ENCODE results near the gene SPAST. TPM values are rescaled to one million over a fixed set of nuclear protein-coding genes. Genes with fewer than 3 reads are reported as not detected.
"Not testable (repeated sequence)": the region's sequence is repeated elsewhere in the genome, so short reads cannot be mapped to it uniquely, and the experiment has no call there.

Gene SPAST, protein sequence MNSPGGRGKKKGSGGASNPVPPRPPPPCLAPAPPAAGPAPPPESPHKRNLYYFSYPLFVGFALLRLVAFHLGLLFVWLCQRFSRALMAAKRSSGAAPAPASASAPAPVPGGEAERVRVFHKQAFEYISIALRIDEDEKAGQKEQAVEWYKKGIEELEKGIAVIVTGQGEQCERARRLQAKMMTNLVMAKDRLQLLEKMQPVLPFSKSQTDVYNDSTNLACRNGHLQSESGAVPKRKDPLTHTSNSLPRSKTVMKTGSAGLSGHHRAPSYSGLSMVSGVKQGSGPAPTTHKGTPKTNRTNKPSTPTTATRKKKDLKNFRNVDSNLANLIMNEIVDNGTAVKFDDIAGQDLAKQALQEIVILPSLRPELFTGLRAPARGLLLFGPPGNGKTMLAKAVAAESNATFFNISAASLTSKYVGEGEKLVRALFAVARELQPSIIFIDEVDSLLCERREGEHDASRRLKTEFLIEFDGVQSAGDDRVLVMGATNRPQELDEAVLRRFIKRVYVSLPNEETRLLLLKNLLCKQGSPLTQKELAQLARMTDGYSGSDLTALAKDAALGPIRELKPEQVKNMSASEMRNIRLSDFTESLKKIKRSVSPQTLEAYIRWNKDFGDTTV
- total RNA-seq: 15.1 TPM
- long read RNA-seq, full-length matches to known transcripts: 8 of 11 reads
- long read RNA-seq, partial matches to known transcripts: 2 of 11 reads
- long read RNA-seq, other reads (novel, unspliced or antisense): 1 of 11 reads

GRCh38 chr2:32063310-32064020 lies at the start of gene SPAST:
Gene SPAST (plus strand): TSS chr2:32063556. CDS start chr2:32063832, 276 bp downstream.
- peak; percentile 53 for TF ChIP-seq CTCF (IDR thresholded peaks at IDR 0.05)
- DNase-seq: peak; percentile 99
- peaks cover 17% of the 10 kb centered on the region for H3K4me1 ChIP-seq
- H3K4me3 ChIP-seq: peak within 1 kb of the TSS; percentile 90
- H3K9me3 ChIP-seq: no peaks in the 10 kb centered on the region
- peak; percentile 98 for ATAC-seq
- peak within 1 kb of the TSS; percentile 85 for H3K27ac ChIP-seq
- intact Hi-C loops (cut with DNase I): no loop called here
- H3K36me3 ChIP-seq: no peaks in the 10 kb centered on the region
- no peaks in the 10 kb centered on the region for H3K27me3 ChIP-seq

DNA sequence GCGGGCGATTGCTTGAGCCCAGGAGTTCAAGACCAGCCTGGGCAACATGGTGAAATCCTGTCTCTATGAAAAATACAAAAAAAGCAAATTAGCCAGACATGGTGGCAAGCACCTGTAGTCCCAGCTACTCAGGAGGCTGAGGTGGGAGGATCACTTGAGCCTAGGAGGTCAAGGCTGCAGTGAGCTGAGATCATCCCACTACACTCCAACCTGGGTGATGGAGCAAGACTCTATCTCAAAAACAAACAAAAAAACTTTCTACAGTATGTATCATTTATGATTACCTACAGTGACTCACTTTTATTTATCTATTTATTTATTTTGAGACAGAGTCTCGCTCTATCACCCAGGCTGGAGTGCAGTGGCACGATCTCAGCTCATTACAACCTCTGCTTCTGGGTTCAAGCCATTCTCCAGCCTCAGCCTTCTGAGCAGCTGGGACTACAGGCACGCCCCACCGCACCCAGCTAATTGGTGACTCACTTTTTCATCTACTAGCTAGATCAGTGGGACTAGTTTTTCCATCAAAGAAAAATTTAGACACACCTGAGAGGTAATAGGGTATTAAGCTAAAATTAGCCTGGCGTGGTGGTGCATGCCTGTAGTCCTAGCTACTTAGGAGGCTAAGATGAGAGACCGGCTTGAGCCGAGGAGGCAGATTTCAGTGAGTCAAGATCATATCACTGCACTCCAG lies 44.4 kb upstream of the SPAST start:
- intact Hi-C loops (cut with DNase I): not testable (repeated sequence)

DNA sequence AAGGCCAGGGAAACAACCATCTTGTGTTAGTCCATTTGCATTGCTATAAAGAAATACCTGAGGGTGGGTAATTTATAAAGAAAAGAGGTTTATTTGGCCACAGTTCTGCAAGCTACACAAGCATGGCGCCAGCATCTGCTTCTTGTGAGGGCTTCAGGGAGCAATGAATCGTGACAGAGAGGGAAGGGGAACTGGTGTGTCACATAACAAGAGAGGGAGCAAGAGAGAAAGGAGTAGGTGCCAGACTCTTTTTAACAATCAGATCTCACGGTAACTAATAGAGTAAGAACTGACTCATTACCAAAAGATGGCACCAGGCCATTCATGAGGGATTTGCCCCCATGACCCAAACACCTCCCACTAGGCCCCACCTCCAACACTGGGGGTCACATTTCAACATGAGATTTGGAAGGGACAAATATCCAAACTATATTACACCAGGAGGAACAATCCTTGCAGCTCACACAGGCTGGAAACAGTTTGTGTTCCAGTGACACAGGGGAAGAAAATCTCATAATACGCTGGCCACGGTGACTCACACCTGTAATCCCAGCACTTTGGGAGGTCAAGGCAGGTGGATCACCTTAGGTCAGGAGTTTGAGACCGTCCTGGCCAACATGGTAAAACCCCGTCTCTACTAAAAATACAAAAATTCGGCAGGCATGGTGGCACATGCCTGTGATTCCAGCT lies 29.0 kb upstream of the SPAST start:
- H3K4me3 ChIP-seq; H3K27ac ChIP-seq; DNase-seq; intact Hi-C loops (cut with DNase I); H3K9me3 ChIP-seq; H3K4me1 ChIP-seq; ATAC-seq; H3K27me3 ChIP-seq: not testable (repeated sequence)
- peaks cover 28% of the 10 kb centered on the region for H3K36me3 ChIP-seq

More for the DNA sequence above, 44.4 kb upstream of the SPAST start:
- H3K9me3 ChIP-seq, H3K27ac ChIP-seq, H3K4me3 ChIP-seq, H3K4me1 ChIP-seq, ATAC-seq, DNase-seq, H3K27me3 ChIP-seq: not testable (repeated sequence)
- peaks cover 44% of the 10 kb centered on the region for H3K36me3 ChIP-seq

DNA sequence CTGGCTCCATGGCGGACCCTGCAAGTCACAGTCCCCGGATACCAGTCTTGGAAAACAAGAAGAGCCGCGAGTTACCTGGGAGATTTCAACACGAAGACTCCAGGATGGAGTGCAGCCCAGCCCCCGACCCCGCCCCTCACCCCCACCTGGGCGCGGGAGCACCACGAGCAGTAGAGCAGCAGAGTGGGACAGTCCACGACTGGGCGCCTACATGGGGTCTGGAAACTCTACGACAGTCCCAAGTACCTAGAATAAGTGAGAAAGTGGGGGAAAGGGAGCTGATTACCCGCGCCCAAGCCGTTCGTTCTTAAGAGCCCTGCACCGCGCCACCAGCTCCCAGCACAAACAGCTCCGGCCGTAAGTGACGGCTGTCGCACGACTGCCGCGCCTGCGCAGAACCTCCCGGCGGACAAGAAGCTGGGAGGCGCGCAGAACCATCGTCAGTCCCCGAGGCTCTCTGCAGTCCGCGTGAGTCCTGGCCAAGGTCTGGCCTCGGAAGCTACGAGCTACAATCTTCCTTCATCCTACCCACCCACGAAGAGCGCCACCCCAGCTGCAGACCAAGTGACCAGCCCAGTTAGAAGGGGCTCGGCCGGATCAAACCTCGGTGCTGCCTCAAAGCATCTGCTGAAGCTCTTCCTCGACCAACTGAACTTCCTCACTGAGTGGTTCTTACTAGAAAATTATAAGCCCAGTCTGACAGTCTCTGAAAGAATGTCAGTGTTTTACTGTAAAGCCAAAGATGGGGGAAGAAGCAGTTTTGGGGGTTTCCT lies 23.7 kb upstream of the SPAST start, which contains the start of gene DPY30:
TSS of gene DPY30 (minus strand) at position 359 of the 773 bp plus-strand sequence. CDS start at position 10, 349 bp downstream.
- Histone ChIP-seq H3K36me3 (peaks cover 3% of the 10 kb centered on the region), H3K4me1 (peaks cover 8% of the 10 kb centered on the region), H3K27ac (peak within 1 kb of the TSS; percentile 82), H3K27me3 (no peaks in the 10 kb centered on the region), H3K4me3 (peak within 1 kb of the TSS; percentile 97), H3K9me3 (no peaks in the 10 kb centered on the region)
- TF ChIP-seq CTCF (IDR thresholded peaks at IDR 0.05): no peak
- DNase-seq (peak; percentile 97), ATAC-seq (peak; percentile 99)
- intact Hi-C loops (cut with DNase I): no loop called here

DNA sequence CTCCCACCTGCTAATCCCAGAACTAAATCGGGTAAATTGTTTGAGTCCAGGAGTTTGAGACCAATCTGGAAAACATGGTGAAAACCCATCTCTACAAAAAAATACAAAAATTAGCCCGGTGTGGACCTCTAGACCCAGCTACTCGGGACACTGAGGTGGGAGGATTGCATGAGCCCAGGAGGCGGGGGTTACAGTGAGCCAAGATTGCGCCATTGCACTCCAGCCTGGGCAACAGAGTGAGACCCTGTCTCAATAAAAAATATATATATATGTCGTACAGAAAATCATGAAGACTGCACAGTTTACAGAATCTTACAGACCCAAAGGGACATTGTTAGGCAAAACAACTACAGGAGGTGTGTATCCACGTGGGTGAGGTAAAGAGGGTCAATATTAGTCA lies 19.8 kb upstream of the SPAST start:
- H3K4me1 ChIP-seq: peaks cover 6% of the 10 kb centered on the region
- ATAC-seq: no peak
- TF ChIP-seq CTCF (IDR thresholded peaks at IDR 0.05): no peak

More for the DNA sequence above, 19.8 kb upstream of the SPAST start:
- Histone ChIP-seq H3K9me3 (no peaks in the 10 kb centered on the region), H3K36me3 (no peaks in the 10 kb centered on the region), H3K27me3 (no peaks in the 10 kb centered on the region), H3K4me3 (no peak overlapping the region), H3K27ac (no peak overlapping the region)
- intact Hi-C loops (cut with DNase I): no loop called here
- DNase-seq: peak; percentile 9

Measured in upper lobe of right lung (tissue), 1 donor.